ENCODE results near the gene CHCHD1. TPM values are rescaled to one million over a fixed set of nuclear protein-coding genes. Genes with fewer than 3 reads are reported as not detected.
A peak's percentile ranks its signal among the peaks of the same experiment; 100 is the strongest.

CHCHD1 gene
- total and polyA plus RNA-seq, 2 donors: 54.7 to 78.2 TPM

- Histone ChIP-seq H3K27me3 (ENCODE audit: control insufficient read depth in 2 of 2, insufficient read depth in 1 of 2, low read length in 1 of 2) (no peaks in the 10 kb centered on the region), H3K27ac (ENCODE audit: low read depth in 1 of 2, low read length in 1 of 2) (peak overlapping the region; percentile 88 to 91), H3K36me3 (ENCODE audit: control insufficient read depth in 2 of 2, insufficient read depth in 2 of 2, low read length in 1 of 2) (peaks cover 16 to 26% of the 10 kb centered on the region in 2 donors), H3K4me3 (ENCODE audit: low read length in 2 of 2) (peak overlapping the region; percentile 86 to 96), H3K9me3 (ENCODE audit: control insufficient read depth in 2 of 2, insufficient read depth in 1 of 2, low read length in 1 of 2) (no peaks in the 10 kb centered on the region), H3K4me1 (ENCODE audit: control insufficient read depth in 2 of 2, insufficient read depth in 2 of 2, low read length in 2 of 2) (peaks cover 13 to 18% of the 10 kb centered on the region in 2 donors)
- WGBS: 56% methylated on average over 6 of the region's 6 CpGs
- no peak for DNase-seq (ENCODE audit: low read depth in 6 of 9, low spot score in 9 of 9)
Measured at GRCh38 chr10:73743327-73743904, 38.4 kb upstream of the CHCHD1 start.

GRCh38 chr10:73743905-73744663, 37.8 kb upstream of the CHCHD1 start, which contains the start of gene SEC24C:
SEC24C (plus strand) TSS chr10:73744372; CDS start chr10:73746833, 2,461 bp downstream.
- Histone ChIP-seq H3K36me3 (ENCODE audit: control insufficient read depth in 2 of 2, insufficient read depth in 2 of 2, low read length in 1 of 2) (peaks cover 23 to 30% of the 10 kb centered on the region in 2 donors), H3K4me3 (ENCODE audit: low read length in 2 of 2) (peak within 1 kb of the TSS; percentile 86 to 96), H3K9me3 (ENCODE audit: control insufficient read depth in 2 of 2, insufficient read depth in 1 of 2, low read length in 1 of 2) (no peaks in the 10 kb centered on the region), H3K4me1 (ENCODE audit: control insufficient read depth in 2 of 2, insufficient read depth in 2 of 2, low read length in 2 of 2) (peaks cover 13 to 18% of the 10 kb centered on the region in 2 donors), H3K27me3 (ENCODE audit: control insufficient read depth in 2 of 2, insufficient read depth in 1 of 2, low read length in 1 of 2) (no peaks in the 10 kb centered on the region), H3K27ac (ENCODE audit: low read depth in 1 of 2, low read length in 1 of 2) (peak within 1 kb of the TSS; percentile 88 to 91)
- peak; percentile 91 to 99 (median 93) for DNase-seq (ENCODE audit: low read depth in 6 of 9, low spot score in 9 of 9)
- 0% methylated on average over 36 of the region's 36 CpGs for WGBS

GRCh38 chr10:73744664-73744975, 37.2 kb upstream of the CHCHD1 start:
- DNase-seq (ENCODE audit: low read depth in 6 of 9, low spot score in 9 of 9): peak in 1 of 9 donors; percentile 33
- peak overlapping the region; percentile 88 to 91 for H3K27ac ChIP-seq (ENCODE audit: low read depth in 1 of 2, low read length in 1 of 2)
- WGBS: under 1% methylated on average over 10 of the region's 10 CpGs
- peaks cover 27 to 32% of the 10 kb centered on the region in 2 donors for H3K36me3 ChIP-seq (ENCODE audit: control insufficient read depth in 2 of 2, insufficient read depth in 2 of 2, low read length in 1 of 2)
- no peaks in the 10 kb centered on the region for H3K9me3 ChIP-seq (ENCODE audit: control insufficient read depth in 2 of 2, insufficient read depth in 1 of 2, low read length in 1 of 2)
- H3K27me3 ChIP-seq (ENCODE audit: control insufficient read depth in 2 of 2, insufficient read depth in 1 of 2, low read length in 1 of 2): no peaks in the 10 kb centered on the region
- H3K4me3 ChIP-seq (ENCODE audit: low read length in 2 of 2): peak overlapping the region; percentile 86 to 96
- peaks cover 13 to 18% of the 10 kb centered on the region in 2 donors for H3K4me1 ChIP-seq (ENCODE audit: control insufficient read depth in 2 of 2, insufficient read depth in 2 of 2, low read length in 2 of 2)

GRCh38 chr10:73746721-73747120, 35.1 kb upstream of the CHCHD1 start:
- DNase-seq (ENCODE audit: low read depth in 6 of 9, low spot score in 9 of 9): no peak
- H3K4me3 ChIP-seq (ENCODE audit: low read length in 2 of 2): no peak overlapping the region
- peaks cover 35 to 45% of the 10 kb centered on the region in 2 donors for H3K36me3 ChIP-seq (ENCODE audit: control insufficient read depth in 2 of 2, insufficient read depth in 2 of 2, low read length in 1 of 2)
- H3K4me1 ChIP-seq (ENCODE audit: control insufficient read depth in 2 of 2, insufficient read depth in 2 of 2, low read length in 2 of 2): peaks cover 13 to 18% of the 10 kb centered on the region in 2 donors
- no peak overlapping the region for H3K27ac ChIP-seq (ENCODE audit: low read depth in 1 of 2, low read length in 1 of 2)
- H3K27me3 ChIP-seq (ENCODE audit: control insufficient read depth in 2 of 2, insufficient read depth in 1 of 2, low read length in 1 of 2): no peaks in the 10 kb centered on the region
- H3K9me3 ChIP-seq (ENCODE audit: control insufficient read depth in 2 of 2, insufficient read depth in 1 of 2, low read length in 1 of 2): no peaks in the 10 kb centered on the region
- over 99% methylated on average over 2 of the region's 2 CpGs for WGBS

- Histone ChIP-seq H3K27ac (ENCODE audit: low read depth in 1 of 2, low read length in 1 of 2) (no peak overlapping the region), H3K4me1 (ENCODE audit: control insufficient read depth in 2 of 2, insufficient read depth in 2 of 2, low read length in 2 of 2) (no peaks in the 10 kb centered on the region), H3K4me3 (ENCODE audit: low read length in 2 of 2) (no peak overlapping the region), H3K36me3 (ENCODE audit: control insufficient read depth in 2 of 2, insufficient read depth in 2 of 2, low read length in 1 of 2) (peaks cover 54 to 73% of the 10 kb centered on the region in 2 donors), H3K27me3 (ENCODE audit: control insufficient read depth in 2 of 2, insufficient read depth in 1 of 2, low read length in 1 of 2) (no peaks in the 10 kb centered on the region), H3K9me3 (ENCODE audit: control insufficient read depth in 2 of 2, insufficient read depth in 1 of 2, low read length in 1 of 2) (no peaks in the 10 kb centered on the region)
- no peak for DNase-seq (ENCODE audit: low read depth in 6 of 9, low spot score in 9 of 9)
- WGBS: 98% methylated on average over 1 of the region's 1 CpG
Measured at GRCh38 chr10:73750819-73751218, 31.0 kb upstream of the CHCHD1 start.

- no peak for DNase-seq (ENCODE audit: low read depth in 6 of 9, low spot score in 9 of 9)
- Histone ChIP-seq H3K4me3 (ENCODE audit: low read length in 2 of 2) (no peak overlapping the region), H3K4me1 (ENCODE audit: control insufficient read depth in 2 of 2, insufficient read depth in 2 of 2, low read length in 2 of 2) (peaks cover 15 to 17% of the 10 kb centered on the region in 2 donors), H3K9me3 (ENCODE audit: control insufficient read depth in 2 of 2, insufficient read depth in 1 of 2, low read length in 1 of 2) (no peaks in the 10 kb centered on the region), H3K27me3 (ENCODE audit: control insufficient read depth in 2 of 2, insufficient read depth in 1 of 2, low read length in 1 of 2) (no peaks in the 10 kb centered on the region), H3K36me3 (ENCODE audit: control insufficient read depth in 2 of 2, insufficient read depth in 2 of 2, low read length in 1 of 2) (peaks cover 43 to 62% of the 10 kb centered on the region in 2 donors), H3K27ac (ENCODE audit: low read depth in 1 of 2, low read length in 1 of 2) (no peak overlapping the region)
- 97% methylated on average over 1 of the region's 1 CpG for WGBS
Measured at GRCh38 chr10:73756183-73756582, 25.7 kb upstream of the CHCHD1 start.

GRCh38 chr10:73758704-73759511, 22.9 kb upstream of the CHCHD1 start:
- DNase-seq (ENCODE audit: low read depth in 6 of 9, low spot score in 9 of 9): no peak
- no peak overlapping the region for H3K4me3 ChIP-seq (ENCODE audit: low read length in 2 of 2)
- 96% methylated on average over 9 of the region's 9 CpGs for WGBS

GRCh38 chr10:73759512-73760115, 22.2 kb upstream of the CHCHD1 start:
- Histone ChIP-seq H3K4me3 (ENCODE audit: low read length in 2 of 2) (no peak overlapping the region), H3K36me3 (ENCODE audit: control insufficient read depth in 2 of 2, insufficient read depth in 2 of 2, low read length in 1 of 2) (peaks cover 51 to 65% of the 10 kb centered on the region in 2 donors)
- peak in 5 of 9 donors; percentile 57 to 79 (median 58) for DNase-seq (ENCODE audit: low read depth in 6 of 9, low spot score in 9 of 9)

More at GRCh38 chr10:73758704-73759511, 22.9 kb upstream of the CHCHD1 start:
- peaks cover 47 to 64% of the 10 kb centered on the region in 2 donors for H3K36me3 ChIP-seq (ENCODE audit: control insufficient read depth in 2 of 2, insufficient read depth in 2 of 2, low read length in 1 of 2)
- H3K27ac ChIP-seq (ENCODE audit: low read depth in 1 of 2, low read length in 1 of 2): peak overlapping the region; percentile 40 to 71
- H3K27me3 ChIP-seq (ENCODE audit: control insufficient read depth in 2 of 2, insufficient read depth in 1 of 2, low read length in 1 of 2): no peaks in the 10 kb centered on the region
- H3K4me1 ChIP-seq (ENCODE audit: control insufficient read depth in 2 of 2, insufficient read depth in 2 of 2, low read length in 2 of 2): peaks cover 15 to 17% of the 10 kb centered on the region in 2 donors
- H3K9me3 ChIP-seq (ENCODE audit: control insufficient read depth in 2 of 2, insufficient read depth in 1 of 2, low read length in 1 of 2): no peaks in the 10 kb centered on the region

More at GRCh38 chr10:73759512-73760115, 22.2 kb upstream of the CHCHD1 start:
- Histone ChIP-seq H3K27me3 (ENCODE audit: control insufficient read depth in 2 of 2, insufficient read depth in 1 of 2, low read length in 1 of 2) (no peaks in the 10 kb centered on the region), H3K27ac (ENCODE audit: low read depth in 1 of 2, low read length in 1 of 2) (peak overlapping the region; percentile 25 to 71), H3K4me1 (ENCODE audit: control insufficient read depth in 2 of 2, insufficient read depth in 2 of 2, low read length in 2 of 2) (peaks cover 15 to 17% of the 10 kb centered on the region in 2 donors), H3K9me3 (ENCODE audit: control insufficient read depth in 2 of 2, insufficient read depth in 1 of 2, low read length in 1 of 2) (no peaks in the 10 kb centered on the region)
- WGBS: 46% methylated on average over 5 of the region's 5 CpGs
